ENCODE measurements around the gene SYNGR3.
"Not testable (repeated sequence)": the region's sequence is repeated elsewhere in the genome, so short reads cannot be mapped to it uniquely, and the experiment has no call there.

SYNGR3 gene

GRCh38 chr16:2009791-2010510 is 20.2 kb downstream of the SYNGR3 start, which contains the start of gene ZNF598:
TSS of gene ZNF598 (minus strand) at chr16:2009821.
- H3K4me3 ChIP-seq (ENCODE audit: low read length) = peak within 1 kb of the TSS; percentile 99
- H3K9ac ChIP-seq (ENCODE audit: low read depth, low read length) = peak within 1 kb of the TSS; percentile 97
- peak within 1 kb of the TSS; percentile 41 for H3K27ac ChIP-seq (ENCODE audit: low read length)
- no peaks in the 10 kb centered on the region for H3K9me3 ChIP-seq (ENCODE audit: insufficient read depth, low read depth, low read length)
- H3K36me3 ChIP-seq (ENCODE audit: insufficient read depth, low read depth, low read length) = peaks cover 4% of the 10 kb centered on the region; the same call in 1 of the 2 replicates
- H3K27me3 ChIP-seq (ENCODE audit: insufficient read depth, low read length) = no peaks in the 10 kb centered on the region
- H3K4me1 ChIP-seq (ENCODE audit: insufficient read depth, low read length) = peaks cover 10% of the 10 kb centered on the region

GRCh38 chr16:2011726-2012125 is 22.0 kb downstream of the SYNGR3 start:
- not testable (repeated sequence) for H3K27me3 ChIP-seq (ENCODE audit: insufficient read depth, low read length); H3K9ac ChIP-seq (ENCODE audit: low read depth, low read length); H3K27ac ChIP-seq (ENCODE audit: low read length); H3K9me3 ChIP-seq (ENCODE audit: insufficient read depth, low read depth, low read length); H3K4me1 ChIP-seq (ENCODE audit: insufficient read depth, low read length); H3K4me3 ChIP-seq (ENCODE audit: low read length); H3K36me3 ChIP-seq (ENCODE audit: insufficient read depth, low read depth, low read length)

- peaks cover 4% of the 10 kb centered on the region; the same call in 1 of the 2 replicates for H3K4me1 ChIP-seq (ENCODE audit: insufficient read depth, low read length)
- no peaks in the 10 kb centered on the region for H3K36me3 ChIP-seq (ENCODE audit: insufficient read depth, low read depth, low read length)
- no peak overlapping the region for H3K27ac ChIP-seq (ENCODE audit: low read length)
- no peak overlapping the region for H3K4me3 ChIP-seq (ENCODE audit: low read length)
- H3K9me3 ChIP-seq (ENCODE audit: insufficient read depth, low read depth, low read length) = no peaks in the 10 kb centered on the region
- H3K9ac ChIP-seq (ENCODE audit: low read depth, low read length) = no peak overlapping the region
- H3K27me3 ChIP-seq (ENCODE audit: insufficient read depth, low read length) = peaks cover 14% of the 10 kb centered on the region
Measured at GRCh38 chr16:2013527-2013926, 23.8 kb downstream of the SYNGR3 start.

GRCh38 chr16:2015117-2015946 is 25.6 kb downstream of the SYNGR3 start:
- Histone ChIP-seq H3K27me3 (ENCODE audit: insufficient read depth, low read length) (peaks cover 32% of the 10 kb centered on the region), H3K4me1 (ENCODE audit: insufficient read depth, low read length) (peaks cover 2% of the 10 kb centered on the region; the same call in 1 of the 2 replicates), H3K27ac (ENCODE audit: low read length) (no peak overlapping the region), H3K9ac (ENCODE audit: low read depth, low read length) (no peak overlapping the region), H3K36me3 (ENCODE audit: insufficient read depth, low read depth, low read length) (no peaks in the 10 kb centered on the region), H3K9me3 (ENCODE audit: insufficient read depth, low read depth, low read length) (no peaks in the 10 kb centered on the region), H3K4me3 (ENCODE audit: low read length) (no peak overlapping the region)

- Histone ChIP-seq H3K36me3 (ENCODE audit: insufficient read depth, low read depth, low read length) (no peaks in the 10 kb centered on the region), H3K4me1 (ENCODE audit: insufficient read depth, low read length) (no peaks in the 10 kb centered on the region), H3K4me3 (ENCODE audit: low read length) (no peak overlapping the region), H3K9me3 (ENCODE audit: insufficient read depth, low read depth, low read length) (no peaks in the 10 kb centered on the region), H3K27ac (ENCODE audit: low read length) (no peak overlapping the region), H3K9ac (ENCODE audit: low read depth, low read length) (no peak overlapping the region), H3K27me3 (ENCODE audit: insufficient read depth, low read length) (peaks cover 37% of the 10 kb centered on the region)
Measured at GRCh38 chr16:2015947-2016208, 26.1 kb downstream of the SYNGR3 start.

- Histone ChIP-seq H3K4me3 (ENCODE audit: low read length) (no peak overlapping the region), H3K4me1 (ENCODE audit: insufficient read depth, low read length) (no peaks in the 10 kb centered on the region), H3K27ac (ENCODE audit: low read length) (no peak overlapping the region), H3K36me3 (ENCODE audit: insufficient read depth, low read depth, low read length) (no peaks in the 10 kb centered on the region), H3K9me3 (ENCODE audit: insufficient read depth, low read depth, low read length) (no peaks in the 10 kb centered on the region), H3K27me3 (ENCODE audit: insufficient read depth, low read length) (peaks cover 43% of the 10 kb centered on the region), H3K9ac (ENCODE audit: low read depth, low read length) (no peak overlapping the region)
Measured at GRCh38 chr16:2016407-2016922, 26.7 kb downstream of the SYNGR3 start.

- no peaks in the 10 kb centered on the region; the same call in 1 of the 2 replicates for H3K4me1 ChIP-seq (ENCODE audit: insufficient read depth, low read length)
Measured at GRCh38 chr16:2019518-2019920, 29.7 kb downstream of the SYNGR3 start, which contains the start of gene NPW. TSS of gene NPW (plus strand) at chr16:2019785.

GRCh38 chr16:2019921-2020831 is 30.4 kb downstream of the SYNGR3 start:
- H3K36me3 ChIP-seq (ENCODE audit: insufficient read depth, low read depth, low read length) = no peaks in the 10 kb centered on the region
- H3K27ac ChIP-seq (ENCODE audit: low read length) = no peak overlapping the region
- peaks cover 70% of the 10 kb centered on the region for H3K27me3 ChIP-seq (ENCODE audit: insufficient read depth, low read length)
- H3K9me3 ChIP-seq (ENCODE audit: insufficient read depth, low read depth, low read length) = no peaks in the 10 kb centered on the region
- H3K4me1 ChIP-seq (ENCODE audit: insufficient read depth, low read length) = no peaks in the 10 kb centered on the region; the same call in 1 of the 2 replicates
- H3K9ac ChIP-seq (ENCODE audit: low read depth, low read length) = no peak overlapping the region
- peak overlapping the region; percentile 50; the same call in 1 of the 2 replicates for H3K4me3 ChIP-seq (ENCODE audit: low read length)

More at GRCh38 chr16:2019518-2019920, 29.7 kb downstream of the SYNGR3 start, which contains the start of gene NPW:
- no peak within 1 kb of the TSS for H3K27ac ChIP-seq (ENCODE audit: low read length)
- H3K9ac ChIP-seq (ENCODE audit: low read depth, low read length) = no peak within 1 kb of the TSS
- no peaks in the 10 kb centered on the region for H3K9me3 ChIP-seq (ENCODE audit: insufficient read depth, low read depth, low read length)
- no peaks in the 10 kb centered on the region for H3K36me3 ChIP-seq (ENCODE audit: insufficient read depth, low read depth, low read length)
- H3K27me3 ChIP-seq (ENCODE audit: insufficient read depth, low read length) = peaks cover 66% of the 10 kb centered on the region
- peak within 1 kb of the TSS; percentile 50; the same call in 1 of the 2 replicates for H3K4me3 ChIP-seq (ENCODE audit: low read length)

- Histone ChIP-seq H3K9me3 (ENCODE audit: insufficient read depth, low read depth, low read length) (no peaks in the 10 kb centered on the region), H3K9ac (ENCODE audit: low read depth, low read length) (peak overlapping the region; percentile 62; the same call in 1 of the 2 replicates), H3K27me3 (ENCODE audit: insufficient read depth, low read length) (peaks cover 82% of the 10 kb centered on the region), H3K27ac (ENCODE audit: low read length) (no peak overlapping the region), H3K36me3 (ENCODE audit: insufficient read depth, low read depth, low read length) (no peaks in the 10 kb centered on the region), H3K4me3 (ENCODE audit: low read length) (peak overlapping the region; percentile 68), H3K4me1 (ENCODE audit: insufficient read depth, low read length) (no peaks in the 10 kb centered on the region; the same call in 1 of the 2 replicates)
Measured at GRCh38 chr16:2022723-2023091, 32.9 kb downstream of the SYNGR3 start.

- H3K9ac ChIP-seq (ENCODE audit: low read depth, low read length) = peak overlapping the region; percentile 62; the same call in 1 of the 2 replicates
- H3K4me1 ChIP-seq (ENCODE audit: insufficient read depth, low read length) = no peaks in the 10 kb centered on the region; the same call in 1 of the 2 replicates
- H3K27me3 ChIP-seq (ENCODE audit: insufficient read depth, low read length) = peaks cover 83% of the 10 kb centered on the region
- H3K9me3 ChIP-seq (ENCODE audit: insufficient read depth, low read depth, low read length) = no peaks in the 10 kb centered on the region
- no peaks in the 10 kb centered on the region for H3K36me3 ChIP-seq (ENCODE audit: insufficient read depth, low read depth, low read length)
- H3K27ac ChIP-seq (ENCODE audit: low read length) = no peak overlapping the region
- H3K4me3 ChIP-seq (ENCODE audit: low read length) = peak overlapping the region; percentile 68
Measured at GRCh38 chr16:2023092-2024031, 33.6 kb downstream of the SYNGR3 start.

All from iPS-20b (cell line).